GM23248 (cell line): Measurements from ENCODE around the gene KIF21A. TPM values are rescaled to one million over a fixed set of nuclear protein-coding genes. Genes with fewer than 3 reads are reported as not detected.

Experiments
- DNase-seq: peaks from one replicate; pipeline ENCODE4 v3.0.0-alpha.2; 2015
- H2AFZ ChIP-seq: fragments of 200-600 bp; sonication (generic); 2 replicates; pipeline ENCODE4 v1.6.1; 2016; ENCODE audit warnings: antibody characterized with exemption
- H3F3A ChIP-seq: fragments of 200-600 bp; sonication (generic); 2 replicates; pipeline ENCODE4 v1.6.1; 2016; ENCODE audit warnings: mild to moderate bottlenecking, antibody characterized with exemption, mixed run types; ENCODE audit not compliant: insufficient read depth
- H3K27ac ChIP-seq: fragments of 200-600 bp; sonication (generic); 2 replicates; pipeline ENCODE4 v1.5.1; 2016; ENCODE audit warnings: mild to moderate bottlenecking
- H3K27me3 ChIP-seq: fragments of 200-600 bp; sonication (generic); replicated peaks from 2 replicates; pipeline ENCODE4 v1.6.1; 2016; ENCODE audit warnings: mild to moderate bottlenecking; ENCODE audit not compliant: insufficient read depth
- H3K36me3 ChIP-seq: fragments of 200-600 bp; sonication (generic); 2 replicates; pipeline ENCODE4 v1.6.1; 2016; ENCODE audit warnings: low read depth, mild to moderate bottlenecking
- H3K4me1 ChIP-seq: fragments of 200-600 bp; sonication (generic); 2 replicates; pipeline ENCODE4 v1.6.1; 2016; ENCODE audit warnings: mild to moderate bottlenecking; ENCODE audit not compliant: insufficient read depth
- H3K4me2 ChIP-seq: fragments of 200-600 bp; sonication (generic); one replicate; pipeline ENCODE4 v1.6.1; 2016; ENCODE audit warnings: mild to moderate bottlenecking; ENCODE audit not compliant: unreplicated experiment
- H3K4me3 ChIP-seq: fragments of 200-600 bp; sonication (generic); 2 replicates; pipeline ENCODE4 v1.5.1; 2016; ENCODE audit warnings: mild to moderate bottlenecking
- H3K79me2 ChIP-seq: fragments of 200-600 bp; sonication (generic); 2 replicates; pipeline ENCODE4 v1.6.1; 2016; ENCODE audit warnings: mild to moderate bottlenecking; ENCODE audit not compliant: insufficient read depth
- H3K9ac ChIP-seq: fragments of 200-600 bp; sonication (generic); 2 replicates; pipeline ENCODE4 v1.6.1; 2016; ENCODE audit warnings: mild to moderate bottlenecking
- H3K9me2 ChIP-seq: fragments of 200-600 bp; sonication (generic); 2 replicates; pipeline ENCODE4 v1.6.1; 2016; ENCODE audit warnings: mixed run types, mild to moderate bottlenecking, moderate library complexity; ENCODE audit not compliant: insufficient read depth
- H3K9me3 ChIP-seq: fragments of 200-600 bp; sonication (generic); one replicate; pipeline ENCODE4 v1.6.1; 2017; ENCODE audit warnings: low read depth
- H4K20me1 ChIP-seq: fragments of 200-600 bp; sonication (generic); 2 replicates; pipeline ENCODE4 v1.6.0; 2016; ENCODE audit not compliant: insufficient read depth
- EZH2 ChIP-seq: fragments of 200-600 bp; sonication (generic); IDR thresholded peaks from 2 replicates; pipeline ENCODE4 v1.6.1; 2018; ENCODE audit warnings: antibody characterized with exemption, mild to moderate bottlenecking; ENCODE audit not compliant: insufficient read depth, poor library complexity, severe bottlenecking
- EZH2phosphoT487 ChIP-seq: fragments of 200-600 bp; sonication (generic); IDR thresholded peaks from 2 replicates; pipeline ENCODE4 v1.6.1; 2018; ENCODE audit warnings: antibody characterized with exemption, moderate library complexity, mild to moderate bottlenecking, low read depth; ENCODE audit not compliant: insufficient read depth
- WGBS, 2 experiments: methylation state at CpG; one replicate each; pipeline ENCODE4 v1.1.6; 2015 to 2017; ENCODE audit warnings: low lambda C conversion rate in 2 of 2, low coverage in 1 of 2; ENCODE audit errors: missing lambda C conversion rate in 2 of 2; 5-methylcytosine and 5-hydroxymethylcytosine counted together
- in situ Hi-C: fragments of 300-500 bp; cut with MboI; formaldehyde crosslinking; loops from 2 replicates; pipeline ENCODE4 v1.15.0; 2020
- polyA plus RNA-seq: library from polyadenylated mRNA; unstranded; fragments of >200 nt; fragmentation: Nextera tagmentation; extraction: Ambion mirVana; gene quantifications from 2 replicates; pipeline ENCODE4 v1.2.1, GENCODE V29; 2016
- total RNA-seq: library from RNA; depleted of rRNA; stranded (reverse); fragments of >200 nt; shearing (Covaris generic); gene quantifications from 2 replicates; pipeline ENCODE4 v1.2.3, GENCODE V29; 2014

The KIF21A gene
- total and polyA plus RNA-seq, 2 experiments from 2014 or later, result 1.1 to 2.4 TPM

DNA sequence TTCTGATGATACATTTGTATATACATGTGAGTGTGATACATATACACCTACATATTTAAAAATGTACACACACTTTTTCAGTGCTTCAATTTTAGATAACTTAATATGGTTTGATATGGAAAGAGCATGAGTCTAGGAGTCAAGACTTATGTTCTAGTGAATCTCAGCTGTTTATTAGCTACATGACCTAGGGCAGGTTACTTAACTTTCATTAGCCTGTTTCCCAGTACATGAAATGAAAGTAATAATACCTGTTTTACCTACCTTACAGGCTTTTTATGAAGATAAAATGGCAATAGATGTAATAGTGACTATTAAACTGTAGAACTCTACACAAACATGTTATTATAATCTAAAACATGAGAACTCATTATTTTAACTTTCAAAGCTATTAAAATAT, 39.5 kb downstream of the KIF21A start:
- no peaks in the 10 kb centered on the region for H3K9me2 ChIP-seq
- no peaks in the 10 kb centered on the region for H3K9me3 ChIP-seq
- no peak overlapping the region for H3K4me2 ChIP-seq
- in situ Hi-C loops, result no loop called here
- no peak overlapping the region for H3K27ac ChIP-seq
- TF ChIP-seq EZH2 (no peak), EZH2phosphoT487 (no peak)
- no peaks in the 10 kb centered on the region for H3K36me3 ChIP-seq
- H3K4me1 ChIP-seq, result no peaks in the 10 kb centered on the region
- H3F3A ChIP-seq, result no peaks in the 10 kb centered on the region
- no peak overlapping the region for H3K4me3 ChIP-seq
- H4K20me1 ChIP-seq, result no peaks in the 10 kb centered on the region
- H2AFZ ChIP-seq, result no peak overlapping the region
- H3K79me2 ChIP-seq, result no peaks in the 10 kb centered on the region
- H3K27me3 ChIP-seq, result no peaks in the 10 kb centered on the region
- no peak for DNase-seq
- no peak overlapping the region for H3K9ac ChIP-seq

GRCh38 chr12:39402922-39403321, 40.0 kb downstream of the KIF21A start:
- H3K27ac ChIP-seq, result no peak overlapping the region
- H2AFZ ChIP-seq, result no peak overlapping the region
- in situ Hi-C loops, result no loop called here
- H3K79me2 ChIP-seq, result no peaks in the 10 kb centered on the region
- no peaks in the 10 kb centered on the region for H3K36me3 ChIP-seq
- DNase-seq, result peak; percentile 9
- H3F3A ChIP-seq, result no peaks in the 10 kb centered on the region
- no peaks in the 10 kb centered on the region for H4K20me1 ChIP-seq
- H3K9me3 ChIP-seq, result no peaks in the 10 kb centered on the region
- H3K9me2 ChIP-seq, result no peaks in the 10 kb centered on the region
- no peak overlapping the region for H3K4me3 ChIP-seq
- H3K4me2 ChIP-seq, result no peak overlapping the region
- no peaks in the 10 kb centered on the region for H3K27me3 ChIP-seq
- no peak overlapping the region for H3K9ac ChIP-seq
- H3K4me1 ChIP-seq, result no peaks in the 10 kb centered on the region
- no peak for TF ChIP-seq EZH2phosphoT487

DNA sequence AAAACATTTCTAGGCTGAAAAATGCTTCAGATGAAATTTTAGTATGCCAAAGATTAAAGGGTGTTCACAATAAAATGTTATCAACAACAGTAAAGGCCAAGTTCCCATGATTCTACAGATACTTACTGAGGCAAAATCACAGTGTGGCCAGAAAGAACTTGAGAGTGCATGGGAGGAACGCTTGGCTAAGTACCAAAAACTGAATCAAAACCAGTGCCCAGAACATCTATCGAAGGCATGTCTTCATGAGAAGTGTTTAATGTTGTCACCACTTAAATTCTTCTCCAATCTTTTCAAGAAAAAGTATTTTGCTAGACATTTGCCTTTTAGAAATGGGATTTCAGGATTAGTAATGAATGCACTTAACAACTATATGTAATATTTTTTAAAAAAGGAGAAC, 41.5 kb downstream of the KIF21A start:
- Histone ChIP-seq H3K36me3 (no peaks in the 10 kb centered on the region), H3K4me2 (no peak overlapping the region), H3K9me2 (no peaks in the 10 kb centered on the region), H3K27me3 (no peaks in the 10 kb centered on the region), H2AFZ (no peak overlapping the region), H3K79me2 (no peaks in the 10 kb centered on the region), H3K9me3 (no peaks in the 10 kb centered on the region), H4K20me1 (no peaks in the 10 kb centered on the region), H3F3A (no peaks in the 10 kb centered on the region), H3K4me1 (no peaks in the 10 kb centered on the region), H3K27ac (no peak overlapping the region), H3K4me3 (no peak overlapping the region), H3K9ac (no peak overlapping the region)
- no peak for TF ChIP-seq EZH2
- TF ChIP-seq EZH2phosphoT487, result no peak
- WGBS, 2 experiments, result 5 to 7% methylated on average over 2 of the region's 2 CpGs
- in situ Hi-C loops, result no loop called here
- peak; percentile 40 for DNase-seq

DNA sequence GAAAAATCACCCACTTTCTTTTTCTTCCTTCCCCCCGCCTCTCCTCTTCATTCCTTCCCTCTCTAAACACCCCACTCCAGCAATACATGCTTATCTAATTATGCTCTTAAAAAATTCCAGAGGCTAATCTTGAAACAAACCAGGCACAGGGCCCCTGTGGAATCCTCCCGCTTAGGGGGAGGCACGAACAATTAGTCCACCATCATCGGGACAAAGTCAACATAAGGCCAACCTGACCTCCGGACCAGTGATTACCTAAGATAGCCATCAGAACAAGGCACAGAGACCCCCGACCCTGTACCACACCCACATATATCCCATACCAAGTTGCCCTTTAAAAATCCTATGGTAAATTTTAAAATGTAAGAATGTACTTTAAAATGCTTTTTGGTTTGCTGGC, 47.1 kb downstream of the KIF21A start:
- Histone ChIP-seq H3K27me3 (no peaks in the 10 kb centered on the region), H3K9me3 (no peaks in the 10 kb centered on the region), H3K79me2 (no peaks in the 10 kb centered on the region), H3K36me3 (no peaks in the 10 kb centered on the region), H3K4me3 (no peak overlapping the region), H3K4me1 (no peaks in the 10 kb centered on the region), H3K9me2 (no peaks in the 10 kb centered on the region), H4K20me1 (no peaks in the 10 kb centered on the region), H2AFZ (no peak overlapping the region), H3K4me2 (no peak overlapping the region), H3F3A (no peaks in the 10 kb centered on the region), H3K9ac (no peak overlapping the region), H3K27ac (no peak overlapping the region)
- in situ Hi-C loops, result no loop called here
- WGBS, 2 experiments, result 65 to 66% methylated on average over 6 of the region's 6 CpGs
- TF ChIP-seq EZH2phosphoT487 (no peak), EZH2 (no peak)
- DNase-seq, result no peak

DNA sequence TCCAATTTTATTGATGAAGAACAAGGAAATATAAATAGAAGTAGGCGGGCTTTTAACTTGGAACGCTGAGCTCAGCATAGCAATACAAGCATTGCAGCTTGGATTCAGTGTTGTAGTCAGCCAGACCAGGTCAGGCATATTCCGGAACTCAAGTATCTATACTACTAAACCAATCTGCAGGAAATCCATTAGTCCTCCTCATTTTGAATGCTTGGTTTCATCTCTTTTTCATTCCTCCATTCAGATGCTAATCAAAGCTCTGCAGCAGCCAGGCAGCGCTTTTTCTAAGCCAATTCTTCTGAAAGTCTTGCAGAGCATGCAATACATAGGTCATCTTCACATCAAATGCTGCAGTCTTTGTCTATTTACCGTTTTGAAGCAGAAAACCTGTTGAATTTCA, 49.0 kb downstream of the KIF21A start:
- no peak for DNase-seq
- no peak overlapping the region for H3K4me2 ChIP-seq
- H4K20me1 ChIP-seq, result no peaks in the 10 kb centered on the region
- H3K4me3 ChIP-seq, result no peak overlapping the region
- H3K27me3 ChIP-seq, result no peaks in the 10 kb centered on the region
- WGBS, 2 experiments, result 73% methylated on average over 5 of the region's 5 CpGs
- H2AFZ ChIP-seq, result no peak overlapping the region
- H3K79me2 ChIP-seq, result no peaks in the 10 kb centered on the region
- TF ChIP-seq EZH2 (no peak), EZH2phosphoT487 (no peak)
- H3K27ac ChIP-seq, result no peak overlapping the region
- H3K9ac ChIP-seq, result no peak overlapping the region
- no peaks in the 10 kb centered on the region for H3K9me2 ChIP-seq
- in situ Hi-C loops, result no loop called here
- H3K4me1 ChIP-seq, result no peaks in the 10 kb centered on the region
- H3K9me3 ChIP-seq, result no peaks in the 10 kb centered on the region
- H3K36me3 ChIP-seq, result no peaks in the 10 kb centered on the region
- H3F3A ChIP-seq, result no peaks in the 10 kb centered on the region
